PC-3 (cell line): ENCODE data around the gene YPEL1.

Source experiments
- CTCF ChIP-seq: fragments of 300-600 bp; sonication (generic); conservative IDR thresholded peaks from 2 replicates; pipeline ENCODE4 v1.5.1; 2017; ENCODE audit warnings: antibody characterized with exemption, low read depth, mild to moderate bottlenecking, low read length
- EZH2 ChIP-seq: fragments of 300-600 bp; sonication (generic); IDR thresholded peaks from one replicate; pipeline ENCODE4 v1.6.1; 2017; ENCODE audit warnings: antibody characterized with exemption, mild to moderate bottlenecking, low read length; ENCODE audit not compliant: unreplicated experiment
- EZH2phosphoT487 ChIP-seq: fragments of 300-600 bp; sonication (generic); IDR thresholded peaks from 2 replicates; pipeline ENCODE4 v1.6.1; 2018; ENCODE audit warnings: mild to moderate bottlenecking, antibody characterized with exemption, low read length, borderline replicate concordance

- TF ChIP-seq CTCF (no peak), EZH2 (no peak), EZH2phosphoT487 (no peak)
Measured at GRCh38 chr22:21697880-21698279, 37.7 kb downstream of the YPEL1 start.
